K562 (cell line): ENCODE data around the gene SLC22A7. TPM values are rescaled to one million over a fixed set of nuclear protein-coding genes. Genes with fewer than 3 reads are reported as not detected.

Experiments used
- CXXC5 ChIP-seq: fragments of 250-450 bp; sonication (Bioruptor Pico); IDR thresholded peaks from 2 replicates; pipeline ENCODE4 v1.8.0; 2022; ENCODE audit warnings: inconsistent platforms, mild to moderate bottlenecking, moderate library complexity
- EHMT2 ChIP-seq: fragments of 450-650 bp; IDR thresholded peaks from 2 replicates; pipeline ENCODE4 v1.6.1; 2018; ENCODE audit warnings: antibody characterized with exemption
- GTF2B ChIP-seq: IDR thresholded peaks from 2 replicates; pipeline ENCODE4 v1.6.1; 2011; ENCODE audit not compliant: insufficient read length; ENCODE audit errors: extremely low read depth
- HES1 ChIP-seq: fragments of 450-650 bp; IDR thresholded peaks from 2 replicates; pipeline ENCODE4 v1.6.1; 2016; ENCODE audit warnings: low read depth, mild to moderate bottlenecking, moderate library complexity
- ILF3 ChIP-seq: fragments of 450-650 bp; IDR thresholded peaks from 2 replicates; pipeline ENCODE4 v1.6.1; 2018; ENCODE audit warnings: antibody characterized with exemption, mild to moderate bottlenecking, moderate library complexity, borderline replicate concordance
- LCOR ChIP-seq: sonication (generic); formaldehyde crosslinking; IDR thresholded peaks from 2 replicates; pipeline ENCODE4 v1.8.0; 2022; ENCODE audit warnings: mild to moderate bottlenecking, missing genetic modification reagents
- MBD1 ChIP-seq: fragments of 250-450 bp; sonication (Bioruptor Pico); IDR thresholded peaks from 2 replicates; pipeline ENCODE4 v1.8.0; 2022; ENCODE audit warnings: inconsistent platforms
- MNT ChIP-seq, 2 experiments: fragments of 450-650 bp; conservative IDR thresholded peaks; 2 replicates each; pipeline ENCODE4 v1.6.1; 2017; ENCODE audit warnings: mild to moderate bottlenecking in 2 of 2, moderate library complexity in 2 of 2
- NEUROD1 ChIP-seq: fragments of 150-350 bp; IDR thresholded peaks from 2 replicates; pipeline ENCODE4 v1.6.1; 2014; ENCODE audit warnings: borderline replicate concordance, low read length, low read depth; ENCODE audit not compliant: partially characterized antibody
- RB1 ChIP-seq: fragments of 450-650 bp; IDR thresholded peaks from 2 replicates; pipeline ENCODE4 v1.6.1; 2017; ENCODE audit warnings: low read depth, mild to moderate bottlenecking
- SIRT6 ChIP-seq: IDR thresholded peaks from one replicate; pipeline ENCODE4 v1.6.1; 2012; ENCODE audit warnings: low read depth, mild to moderate bottlenecking, control low read depth, inconsistent platforms, low read length, moderate library complexity
- SRSF3 ChIP-seq: fragments of 200-400 bp; formaldehyde crosslinking; IDR thresholded peaks from 2 replicates; pipeline ENCODE4 v1.6.1; 2016; ENCODE audit warnings: mild to moderate bottlenecking, low read length, moderate library complexity; ENCODE audit not compliant: insufficient read depth
- STAG1 ChIP-seq: sonication (generic); formaldehyde crosslinking; IDR thresholded peaks from 2 replicates; pipeline ENCODE4 v1.5.0; 2020; ENCODE audit warnings: missing genetic modification reagents, borderline replicate concordance
- ZFX ChIP-seq: sonication (generic); formaldehyde crosslinking; IDR thresholded peaks from 2 replicates; pipeline ENCODE4 v1.8.0; 2022; ENCODE audit warnings: mild to moderate bottlenecking, missing genetic modification reagents, moderate library complexity
- ZKSCAN1 ChIP-seq: fragments of 150-350 bp; IDR thresholded peaks from 2 replicates; pipeline ENCODE4 v1.6.1; 2016; ENCODE audit warnings: low read depth, low read length
- ZNF263 ChIP-seq: sonication (generic); formaldehyde crosslinking; IDR thresholded peaks from 2 replicates; pipeline ENCODE4 v1.8.0; 2022; ENCODE audit warnings: mild to moderate bottlenecking, missing genetic modification reagents, borderline replicate concordance
- polyA plus RNA-seq, 8 experiments: library from polyadenylated mRNA; depleted of rRNA in 4 of 8; stranded (reverse) in 5 of 8; unstranded in 3 of 8; fragments of >200 nt; fragmentation: Nextera tagmentation in 2 of 8; fragmentation: Illumina TruSeq in 1 of 8; extraction: Ambion mirVana in 2 of 8; extraction: Trizol in 1 of 8; gene quantifications; 2 replicates each; pipeline versions ENCODE4 v1.2.1 to v1.2.3, GENCODE V29; 2011 to 2014; ENCODE audit warnings: inconsistent platforms in 1 of 8, missing spikeins in 1 of 8
- total RNA-seq, 7 experiments: library from RNA; depleted of rRNA in 6 of 7; stranded (reverse); fragments of >200 nt in 6 of 7; fragmentation: Illumina TruSeq in 2 of 7; extraction: Trizol in 2 of 7; gene quantifications; 2 replicates each; pipeline versions ENCODE4 v1.2.1 to v1.2.3, GENCODE V29; 2011 to 2021; ENCODE audit warnings: low replicate concordance in 1 of 7

The SLC22A7 gene
- total and polyA plus RNA-seq, 9 of the 15 experiments (the other 6 are each of a cell fraction or from before 2014, with no cell fraction given), result not detected

DNA sequence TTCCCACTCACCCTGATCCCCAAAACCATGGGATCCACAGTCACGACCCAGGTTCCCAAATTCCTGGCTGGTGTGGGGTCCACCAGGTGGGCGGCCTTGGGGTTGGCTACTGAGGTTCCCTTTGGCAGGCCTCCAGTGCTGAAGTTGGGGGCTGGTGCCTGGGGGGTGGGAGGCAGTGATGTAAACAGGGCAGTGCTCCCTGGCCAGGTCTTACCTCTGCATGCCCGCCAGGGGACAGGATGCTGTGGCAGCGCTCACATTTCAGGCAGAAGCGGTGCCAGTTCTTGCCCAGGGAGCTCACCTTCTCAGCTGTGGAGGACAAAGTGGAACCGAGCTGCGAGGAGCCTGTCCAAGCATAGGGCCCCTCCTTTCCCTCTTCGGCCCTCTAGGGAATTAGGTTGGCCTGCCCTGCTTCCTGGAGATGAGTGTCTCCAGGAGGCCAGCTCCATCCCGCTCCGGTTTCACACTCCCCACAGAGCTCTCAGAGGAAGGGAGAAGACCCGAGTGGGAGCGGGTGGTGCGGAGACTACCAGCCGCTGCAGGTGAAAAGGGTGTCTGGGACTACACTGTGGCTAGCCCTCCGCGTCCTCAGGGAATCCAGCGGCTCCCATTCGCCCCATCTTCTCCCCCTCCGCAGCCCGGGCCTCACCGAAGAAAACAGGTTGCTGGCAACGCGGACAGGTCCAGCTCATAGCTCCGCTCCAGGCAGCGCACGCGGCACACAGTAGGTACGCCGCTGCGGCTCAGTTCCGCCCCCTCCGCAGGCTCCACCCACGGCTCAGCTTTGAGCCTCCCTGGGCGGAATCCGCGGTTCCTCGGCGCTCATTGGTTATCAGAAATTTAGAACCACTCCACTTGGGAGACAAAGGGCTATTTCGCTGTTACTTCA lies 10.3 kb downstream of the SLC22A7 start, which contains the start of gene CRIP3 (continued):
- TF ChIP-seq NEUROD1, result peak; percentile 20
- peak; percentile 50; the same call in 1 of the 2 replicates for TF ChIP-seq ZNF263 (CRISPR knock-in tag)
- TF ChIP-seq MBD1, result no peak
- no peak for TF ChIP-seq SRSF3
- peak; percentile 51 for TF ChIP-seq CXXC5 (CRISPR knock-in tag)
- peak; percentile 100 for TF ChIP-seq ZKSCAN1
- peak; percentile 71; the same call in 1 of the 2 replicates for TF ChIP-seq LCOR (CRISPR knock-in tag)
- TF ChIP-seq SIRT6, result no peak
- TF ChIP-seq RB1, result peak; percentile 8; the same call in 1 of the 2 replicates
- no peak for TF ChIP-seq HES1
- peak in 1 of 2 experiments; percentile 19; a peak in 1 of 4 replicates for TF ChIP-seq MNT (conservative IDR thresholded peaks at IDR 0.05)
- TF ChIP-seq ILF3, result no peak
- 0 out of 2 replicates have a peak, but pooled peaks have one; percentile 19 for TF ChIP-seq STAG1 (CRISPR knock-in tag)
- no peak for TF ChIP-seq GTF2B
- TF ChIP-seq ZFX (CRISPR knock-in tag), result 0 out of 2 replicates have a peak, but pooled peaks have one; percentile 16
- TF ChIP-seq EHMT2, result no peak
- TF ChIP-seq, all 486 proteins: peak for 19
